Stimulated activated naive CD8-positive, alpha-beta T cell treated with anti-CD3 and anti-CD28 coated beads, Interleukin-15, amount 100 ng/mL, for 72 hours (primary cell): ENCODE data around the gene SIAH3.
"Not testable (repeated sequence)": the region's sequence is repeated elsewhere in the genome, so short reads cannot be mapped to it uniquely, and the experiment has no call there.

ENCODE experiments used
- ATAC-seq: fragments of 150-1000 bp; cut with Tn5 transposase; 2 replicates; pipeline ENCODE4 v1.10.0; 2021; ENCODE audit warnings: mild to moderate bottlenecking, moderate library complexity
- DNase-seq, 2 donors: peaks; one replicate each; pipeline ENCODE4 v3.0.0; 2021 to 2022
- H3K27ac Mint-ChIP-seq, 2 donors: one replicate each; pipeline ENCODE4 v1.8.0; 2022; ENCODE audit warnings: mild to moderate bottlenecking in 2 of 2, mixed read lengths in 2 of 2, moderate library complexity in 2 of 2
- H3K27me3 Mint-ChIP-seq: one replicate; pipeline ENCODE4 v1.8.0; 2022; ENCODE audit warnings: mixed read lengths
- H3K4me1 Mint-ChIP-seq: one replicate; pipeline ENCODE4 v1.8.0; 2022; ENCODE audit warnings: mild to moderate bottlenecking, mixed read lengths
- H3K4me3 Mint-ChIP-seq, 2 donors: one replicate each; pipeline ENCODE4 v1.8.0; 2022; ENCODE audit warnings: mild to moderate bottlenecking in 2 of 2, mixed read lengths in 2 of 2, moderate library complexity in 1 of 2
- H3K9me3 Mint-ChIP-seq, 2 donors: one replicate each; pipeline ENCODE4 v1.8.0; 2022; ENCODE audit warnings: mixed read lengths in 2 of 2

The SIAH3 gene

GRCh38 chr13:45783346-45784043 is 68.1 kb downstream of the SIAH3 start:
- ATAC-seq (no peak), DNase-seq (no peak)
- Mint-ChIP-seq H3K4me3 (no peak overlapping the region), H3K27ac (peak overlapping the region in 1 of 2 donors; percentile 60), H3K9me3 (no peaks in the 10 kb centered on the region), H3K27me3 (no peaks in the 10 kb centered on the region), H3K4me1 (peaks cover 9% of the 10 kb centered on the region)

- Mint-ChIP-seq H3K27me3 (no peaks in the 10 kb centered on the region), H3K4me1 (peaks cover 9% of the 10 kb centered on the region), H3K4me3 (no peak overlapping the region), H3K27ac (no peak overlapping the region), H3K9me3 (no peaks in the 10 kb centered on the region)
- DNase-seq (no peak), ATAC-seq (no peak)
These were observed 69.1 kb downstream of the SIAH3 start for GRCh38 chr13:45782327-45783045.

- ATAC-seq = no peak
- H3K27ac Mint-ChIP-seq = peak overlapping the region in 1 of 2 donors; percentile 61
- H3K27me3 Mint-ChIP-seq = no peaks in the 10 kb centered on the region
- H3K9me3 Mint-ChIP-seq = no peaks in the 10 kb centered on the region
- H3K4me1 Mint-ChIP-seq = peaks cover 7% of the 10 kb centered on the region
- no peak overlapping the region for H3K4me3 Mint-ChIP-seq
- DNase-seq = no peak
These were observed 69.8 kb downstream of the SIAH3 start for GRCh38 chr13:45781553-45782326.

- DNase-seq (no peak), ATAC-seq (no peak)
- H3K27ac Mint-ChIP-seq = no peak overlapping the region
- H3K4me1 Mint-ChIP-seq = no peaks in the 10 kb centered on the region
- no peaks in the 10 kb centered on the region for H3K9me3 Mint-ChIP-seq
- H3K4me3 Mint-ChIP-seq = no peak overlapping the region
- no peaks in the 10 kb centered on the region for H3K27me3 Mint-ChIP-seq
These were observed 71.7 kb downstream of the SIAH3 start for GRCh38 chr13:45779901-45780300.

GRCh38 chr13:45778882-45779281 is 72.7 kb downstream of the SIAH3 start:
- ATAC-seq (no peak), DNase-seq (no peak)
- no peaks in the 10 kb centered on the region for H3K4me1 Mint-ChIP-seq
- no peak overlapping the region for H3K27ac Mint-ChIP-seq
- H3K4me3 Mint-ChIP-seq = no peak overlapping the region
- H3K9me3 Mint-ChIP-seq = no peaks in the 10 kb centered on the region
- H3K27me3 Mint-ChIP-seq = no peaks in the 10 kb centered on the region

- no peaks in the 10 kb centered on the region for H3K4me1 Mint-ChIP-seq
- H3K4me3 Mint-ChIP-seq = no peak overlapping the region
- H3K27me3 Mint-ChIP-seq = no peaks in the 10 kb centered on the region
- no peak for ATAC-seq
- H3K9me3 Mint-ChIP-seq = no peaks in the 10 kb centered on the region
- no peak for DNase-seq
- no peak overlapping the region for H3K27ac Mint-ChIP-seq
These were observed 74.8 kb downstream of the SIAH3 start for GRCh38 chr13:45776748-45777147.

GRCh38 chr13:45775401-45775963 is 76.1 kb downstream of the SIAH3 start:
- H3K27me3 Mint-ChIP-seq = no peaks in the 10 kb centered on the region
- ATAC-seq = no peak
- H3K27ac Mint-ChIP-seq = no peak overlapping the region

GRCh38 chr13:45773944-45774343 is 77.6 kb downstream of the SIAH3 start:
- DNase-seq = no peak
- H3K27me3 Mint-ChIP-seq = no peaks in the 10 kb centered on the region
- peak overlapping the region in 1 of 2 donors; percentile 8 for H3K27ac Mint-ChIP-seq
- no peaks in the 10 kb centered on the region for H3K9me3 Mint-ChIP-seq
- no peak overlapping the region for H3K4me3 Mint-ChIP-seq
- no peaks in the 10 kb centered on the region for H3K4me1 Mint-ChIP-seq
- no peak for ATAC-seq

More at GRCh38 chr13:45775401-45775963, 76.1 kb downstream of the SIAH3 start:
- H3K4me1 Mint-ChIP-seq = no peaks in the 10 kb centered on the region
- no peaks in the 10 kb centered on the region for H3K9me3 Mint-ChIP-seq
- DNase-seq = no peak
- H3K4me3 Mint-ChIP-seq = no peak overlapping the region

GRCh38 chr13:45773236-45773635 is 78.3 kb downstream of the SIAH3 start:
- peaks cover 5% of the 10 kb centered on the region for H3K4me1 Mint-ChIP-seq
- ATAC-seq (no peak), DNase-seq (no peak)
- H3K27me3 Mint-ChIP-seq = no peaks in the 10 kb centered on the region
- H3K4me3 Mint-ChIP-seq = no peak overlapping the region
- H3K27ac Mint-ChIP-seq = no peak overlapping the region
- H3K9me3 Mint-ChIP-seq = no peaks in the 10 kb centered on the region

- no peaks in the 10 kb centered on the region for H3K27me3 Mint-ChIP-seq
These were observed 80.7 kb downstream of the SIAH3 start for GRCh38 chr13:45770886-45771285.

GRCh38 chr13:45768656-45769479 is 82.7 kb downstream of the SIAH3 start:
- Mint-ChIP-seq H3K4me1 (peaks cover 5% of the 10 kb centered on the region), H3K4me3 (no peak overlapping the region), H3K9me3 (no peaks in the 10 kb centered on the region), H3K27me3 (no peaks in the 10 kb centered on the region), H3K27ac (peak overlapping the region in 1 of 2 donors; percentile 27)
- ATAC-seq = no peak
- no peak for DNase-seq

More at GRCh38 chr13:45770886-45771285, 80.7 kb downstream of the SIAH3 start:
- no peak for ATAC-seq
- no peaks in the 10 kb centered on the region for H3K9me3 Mint-ChIP-seq
- H3K27ac Mint-ChIP-seq = no peak overlapping the region
- DNase-seq = no peak
- H3K4me1 Mint-ChIP-seq = peaks cover 5% of the 10 kb centered on the region
- H3K4me3 Mint-ChIP-seq = no peak overlapping the region

GRCh38 chr13:45765464-45765863 is 86.1 kb downstream of the SIAH3 start:
- Mint-ChIP-seq H3K9me3 (no peaks in the 10 kb centered on the region), H3K27me3 (peaks cover 7% of the 10 kb centered on the region), H3K4me1 (peaks cover 5% of the 10 kb centered on the region), H3K27ac (no peak overlapping the region), H3K4me3 (no peak overlapping the region)
- DNase-seq (no peak), ATAC-seq (no peak)

GRCh38 chr13:45763419-45763818 is 88.1 kb downstream of the SIAH3 start:
- DNase-seq (no peak), ATAC-seq (no peak)
- H3K9me3 Mint-ChIP-seq = peaks cover under 1 to 5% of the 10 kb centered on the region in 2 donors
- H3K4me1 Mint-ChIP-seq = peaks cover 2% of the 10 kb centered on the region
- peak overlapping the region in 1 of 2 donors; percentile 38 for H3K27ac Mint-ChIP-seq
- no peak overlapping the region for H3K4me3 Mint-ChIP-seq
- H3K27me3 Mint-ChIP-seq = peaks cover 7% of the 10 kb centered on the region

- not testable (repeated sequence) for H3K4me1 Mint-ChIP-seq, H3K27me3 Mint-ChIP-seq, H3K27ac Mint-ChIP-seq, ATAC-seq, DNase-seq, H3K4me3 Mint-ChIP-seq
- H3K9me3 Mint-ChIP-seq = peaks cover 15 to 22% of the 10 kb centered on the region in 2 donors
These were observed 94.0 kb downstream of the SIAH3 start for GRCh38 chr13:45757589-45757988.

- not testable (repeated sequence) for H3K4me3 Mint-ChIP-seq, H3K4me1 Mint-ChIP-seq, H3K27me3 Mint-ChIP-seq, H3K27ac Mint-ChIP-seq, DNase-seq, ATAC-seq
- peaks cover 17 to 28% of the 10 kb centered on the region in 2 donors for H3K9me3 Mint-ChIP-seq
These were observed 95.1 kb downstream of the SIAH3 start for GRCh38 chr13:45756498-45756897.
